ENCODE data around the gene CALML5. TPM values are rescaled to one million over a fixed set of nuclear protein-coding genes. Genes with fewer than 3 reads are reported as not detected.

CALML5 gene
- total RNA-seq, 1 donor from 2014 or later = not detected

DNA sequence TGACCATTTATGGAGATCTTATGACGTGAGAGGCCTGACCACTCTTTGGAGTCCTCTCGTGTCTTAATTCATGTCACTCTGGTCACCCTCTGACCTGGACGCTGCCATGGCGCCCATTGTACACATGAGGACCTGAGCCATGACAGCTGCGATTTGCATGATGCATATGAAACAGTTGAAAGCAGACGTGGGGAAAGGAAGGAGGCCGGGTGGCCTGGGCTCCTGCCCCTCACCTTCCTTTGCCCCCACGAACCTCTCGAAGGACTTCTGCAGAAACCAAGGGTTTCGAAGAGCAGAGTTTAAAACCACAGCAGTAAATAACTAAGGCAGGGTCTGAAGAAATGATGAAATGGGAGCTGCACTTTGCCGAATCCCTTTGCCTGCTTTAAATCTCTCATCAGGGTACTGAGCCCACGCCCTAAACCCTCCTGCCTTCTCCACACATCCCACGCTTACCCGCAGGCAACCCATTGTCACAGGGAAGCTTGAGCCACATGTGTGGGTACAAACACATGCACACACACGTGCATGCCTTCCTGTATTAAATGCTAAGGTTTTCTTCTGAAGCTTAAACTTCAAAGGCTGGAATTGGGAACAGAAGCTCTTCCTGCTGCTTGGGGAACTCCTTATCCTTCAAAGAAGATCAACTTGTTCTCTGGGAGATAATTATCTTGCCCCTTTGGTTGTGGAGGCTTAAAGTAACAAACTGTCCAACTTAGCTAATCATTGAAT is 13.7 kb upstream of the CALML5 start:
- H3K27me3 ChIP-seq = no peaks in the 10 kb centered on the region
- H3K79me2 ChIP-seq (ENCODE audit: low read depth) = no peaks in the 10 kb centered on the region
- H2AFZ ChIP-seq (replicated peaks) = no peak overlapping the region
- H3K36me3 ChIP-seq = no peaks in the 10 kb centered on the region
- H3K9me3 ChIP-seq (ENCODE audit: low read depth) = no peaks in the 10 kb centered on the region
- H3K27ac ChIP-seq = no peak overlapping the region
- DNase-seq (ENCODE audit: low spot score) = no peak
- no peaks in the 10 kb centered on the region for H3K36me3 Mint-ChIP-seq
- peaks cover 24% of the 10 kb centered on the region for H3K4me1 ChIP-seq
- peaks cover 16% of the 10 kb centered on the region for H3K27me3 Mint-ChIP-seq (ENCODE audit: insufficient read depth, low read depth)
- no peak overlapping the region for H3K9ac ChIP-seq
- no peaks in the 10 kb centered on the region for H4K20me1 ChIP-seq (ENCODE audit: low read depth)
- no peak overlapping the region for H3K4me3 ChIP-seq
- H3K4me2 ChIP-seq = no peak overlapping the region
- H3F3A ChIP-seq (ENCODE audit: low read depth) = peaks cover 18% of the 10 kb centered on the region
- H3K4me3 Mint-ChIP-seq = peak overlapping the region; percentile 4
- H3K4me1 Mint-ChIP-seq = peaks cover 39% of the 10 kb centered on the region
- peaks cover 5% of the 10 kb centered on the region for H3K9me3 Mint-ChIP-seq
- TF ChIP-seq EZH2 (IDR thresholded peaks at IDR 0.05) (no peak), EZH2phosphoT487 (IDR thresholded peaks at IDR 0.05) (no peak), CTCF (IDR thresholded peaks at IDR 0.05) (no peak)
- peak overlapping the region; percentile 90 for H3K27ac Mint-ChIP-seq

DNA sequence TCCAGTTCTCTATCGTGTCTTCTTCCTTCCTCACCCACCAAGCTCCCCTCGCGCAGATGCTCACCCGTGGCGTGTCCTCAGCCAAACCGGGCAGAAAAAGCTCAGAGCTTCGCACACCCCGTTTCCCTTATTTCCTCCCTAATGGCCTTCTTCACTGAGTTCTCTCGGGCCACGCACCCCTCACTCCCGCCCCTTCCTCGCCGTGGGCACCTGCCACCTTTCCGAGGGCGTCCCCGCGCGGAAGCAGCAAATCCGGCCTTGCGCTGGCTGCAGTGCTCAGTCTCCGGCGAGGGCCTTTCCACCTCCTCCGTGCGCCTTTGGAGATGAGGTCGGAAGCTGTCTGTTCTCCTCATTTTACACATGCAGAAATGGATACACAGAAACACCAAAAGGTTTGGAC is 13.0 kb upstream of the CALML5 start:
- no peaks in the 10 kb centered on the region for H4K20me1 ChIP-seq (ENCODE audit: low read depth)
- H3K4me3 Mint-ChIP-seq = no peak overlapping the region
- H3K79me2 ChIP-seq (ENCODE audit: low read depth) = no peaks in the 10 kb centered on the region
- no peaks in the 10 kb centered on the region for H3K36me3 ChIP-seq
- H3K9ac ChIP-seq = no peak overlapping the region
- peaks cover 5% of the 10 kb centered on the region for H3K9me3 Mint-ChIP-seq
- H3K4me1 Mint-ChIP-seq = peaks cover 39% of the 10 kb centered on the region
- peaks cover 18% of the 10 kb centered on the region for H3F3A ChIP-seq (ENCODE audit: low read depth)
- H3K4me2 ChIP-seq = no peak overlapping the region
- H3K27me3 ChIP-seq = no peaks in the 10 kb centered on the region
- no peaks in the 10 kb centered on the region for H3K9me3 ChIP-seq (ENCODE audit: low read depth)
- H3K36me3 Mint-ChIP-seq = no peaks in the 10 kb centered on the region
- no peak overlapping the region for H3K27ac ChIP-seq
- H3K27ac Mint-ChIP-seq = no peak overlapping the region
- H3K4me3 ChIP-seq = no peak overlapping the region
- peaks cover 16% of the 10 kb centered on the region for H3K27me3 Mint-ChIP-seq (ENCODE audit: insufficient read depth, low read depth)
- no peak for TF ChIP-seq EZH2 (IDR thresholded peaks at IDR 0.05)
- TF ChIP-seq EZH2phosphoT487 (IDR thresholded peaks at IDR 0.05) = no peak
- no peak for TF ChIP-seq CTCF (IDR thresholded peaks at IDR 0.05)
- no peak for DNase-seq (ENCODE audit: low spot score)
- no peak overlapping the region for H2AFZ ChIP-seq (replicated peaks)
- peaks cover 24% of the 10 kb centered on the region for H3K4me1 ChIP-seq

- DNase-seq (ENCODE audit: low spot score) = no peak
- Mint-ChIP-seq H3K4me3 (no peak overlapping the region), H3K9me3 (peaks cover 5% of the 10 kb centered on the region), H3K27me3 (ENCODE audit: insufficient read depth, low read depth) (peaks cover 14% of the 10 kb centered on the region), H3K27ac (no peak overlapping the region), H3K36me3 (no peaks in the 10 kb centered on the region), H3K4me1 (peaks cover 39% of the 10 kb centered on the region)
- no peaks in the 10 kb centered on the region for H3K79me2 ChIP-seq (ENCODE audit: low read depth)
- H2AFZ ChIP-seq (replicated peaks) = no peak overlapping the region
- H3K4me3 ChIP-seq = no peak overlapping the region
- no peak overlapping the region for H3K27ac ChIP-seq
- peaks cover 24% of the 10 kb centered on the region for H3K4me1 ChIP-seq
- H3F3A ChIP-seq (ENCODE audit: low read depth) = peaks cover 18% of the 10 kb centered on the region
- H3K36me3 ChIP-seq = no peaks in the 10 kb centered on the region
- no peak for TF ChIP-seq EZH2phosphoT487 (IDR thresholded peaks at IDR 0.05)
- TF ChIP-seq CTCF (IDR thresholded peaks at IDR 0.05) = no peak
- no peak for TF ChIP-seq EZH2 (IDR thresholded peaks at IDR 0.05)
- no peaks in the 10 kb centered on the region for H3K9me3 ChIP-seq (ENCODE audit: low read depth)
- no peak overlapping the region for H3K4me2 ChIP-seq
- no peaks in the 10 kb centered on the region for H3K27me3 ChIP-seq
- H3K9ac ChIP-seq = no peak overlapping the region
- H4K20me1 ChIP-seq (ENCODE audit: low read depth) = no peaks in the 10 kb centered on the region
Observed at GRCh38 chr10:5511885-5512280, 12.5 kb upstream of the CALML5 start.

All from neural progenitor cell (in vitro differentiated cells).